RWPE1 (cell line): ENCODE data around the gene FOXM1.

Experiments
- CTCF ChIA-PET: fragments of 350-600 bp; sonication (Branson Sonifier 250); formaldehyde crosslinking; extraction: SDS; loops from one replicate; lab custom pipeline; 2021; lab: Yijun Ruan, JAX
- POLR2A ChIA-PET: fragments of 400-600 bp; formaldehyde crosslinking; extraction: SDS; loops from one replicate; lab custom pipeline; 2020; ENCODE audit warnings: antibody characterized with exemption; ENCODE audit not compliant: low non-redundant PET; lab: Yijun Ruan, JAX
- DNase-seq: peaks from one replicate; pipeline ENCODE4 v3.0.0; 2012; ENCODE audit warnings: low spot score
- H3K27ac ChIP-seq: fragments of 450-650 bp; 2 replicates; pipeline ENCODE4 v1.5.1; 2017
- TF ChIP-seq, protein P1 (sequence below): fragments of 450-650 bp; conservative IDR thresholded peaks from 2 replicates; pipeline ENCODE4 v1.5.1; 2017; ENCODE audit warnings: low read depth, mild to moderate bottlenecking

The FOXM1 gene

DNA sequence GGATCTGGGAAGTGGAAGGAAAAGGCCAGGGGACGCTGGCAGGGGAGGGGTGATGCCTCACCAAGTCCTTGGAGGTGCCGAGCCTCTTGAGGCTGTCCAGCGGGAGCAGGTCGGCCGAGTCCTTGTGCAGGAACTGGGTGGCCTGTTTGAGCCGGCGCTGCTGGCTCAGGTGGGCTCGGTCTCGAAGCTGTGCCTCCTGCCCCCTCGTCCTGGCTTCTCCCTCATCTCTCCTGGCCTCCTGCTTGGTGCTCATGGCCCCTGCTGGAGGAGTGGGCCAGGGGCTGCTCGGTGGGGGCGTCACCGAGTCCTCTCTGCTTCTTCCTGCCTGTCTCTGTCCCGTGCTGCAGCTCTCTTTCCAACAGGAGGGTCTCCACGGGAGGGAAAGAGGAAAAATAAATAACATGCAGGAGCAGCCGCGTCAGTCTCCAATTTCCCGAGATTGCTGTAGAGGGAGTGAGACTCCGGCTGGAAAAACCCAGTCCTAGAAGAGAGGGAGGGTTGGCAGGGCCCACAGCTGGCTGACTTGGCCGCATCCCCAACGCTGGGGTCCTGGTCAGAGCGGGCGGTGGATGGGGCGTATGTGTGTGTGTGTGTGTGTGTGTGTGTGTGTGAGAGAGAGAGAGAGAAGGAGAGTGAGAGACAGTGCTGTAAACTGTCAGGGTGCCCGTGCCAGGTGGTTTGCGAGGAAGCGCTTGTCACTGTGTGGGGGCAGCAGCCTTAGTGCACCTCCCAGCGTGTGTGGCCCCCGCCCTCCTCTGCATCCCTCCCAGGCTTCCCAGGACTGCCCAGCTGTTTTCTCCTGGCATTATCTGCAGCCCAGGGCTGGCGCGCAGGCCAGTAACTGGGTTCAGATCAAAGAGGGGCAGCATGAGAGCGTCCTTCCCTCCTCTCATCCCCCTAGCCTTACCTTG lies 42.1 kb downstream of the FOXM1 start, which contains the start of gene NRIP2:
Gene NRIP2 (minus strand): TSS at position 455 of the 911 bp plus-strand sequence. CDS start 52 bp downstream, at position 403.
- POLR2A ChIA-PET: no interaction called here
- DNase-seq: no peak
- TF ChIP-seq, protein P1, sequence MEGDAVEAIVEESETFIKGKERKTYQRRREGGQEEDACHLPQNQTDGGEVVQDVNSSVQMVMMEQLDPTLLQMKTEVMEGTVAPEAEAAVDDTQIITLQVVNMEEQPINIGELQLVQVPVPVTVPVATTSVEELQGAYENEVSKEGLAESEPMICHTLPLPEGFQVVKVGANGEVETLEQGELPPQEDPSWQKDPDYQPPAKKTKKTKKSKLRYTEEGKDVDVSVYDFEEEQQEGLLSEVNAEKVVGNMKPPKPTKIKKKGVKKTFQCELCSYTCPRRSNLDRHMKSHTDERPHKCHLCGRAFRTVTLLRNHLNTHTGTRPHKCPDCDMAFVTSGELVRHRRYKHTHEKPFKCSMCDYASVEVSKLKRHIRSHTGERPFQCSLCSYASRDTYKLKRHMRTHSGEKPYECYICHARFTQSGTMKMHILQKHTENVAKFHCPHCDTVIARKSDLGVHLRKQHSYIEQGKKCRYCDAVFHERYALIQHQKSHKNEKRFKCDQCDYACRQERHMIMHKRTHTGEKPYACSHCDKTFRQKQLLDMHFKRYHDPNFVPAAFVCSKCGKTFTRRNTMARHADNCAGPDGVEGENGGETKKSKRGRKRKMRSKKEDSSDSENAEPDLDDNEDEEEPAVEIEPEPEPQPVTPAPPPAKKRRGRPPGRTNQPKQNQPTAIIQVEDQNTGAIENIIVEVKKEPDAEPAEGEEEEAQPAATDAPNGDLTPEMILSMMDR: no peak
- CTCF ChIA-PET: no interaction called here
- H3K27ac ChIP-seq: no peak within 1 kb of the TSS

DNA sequence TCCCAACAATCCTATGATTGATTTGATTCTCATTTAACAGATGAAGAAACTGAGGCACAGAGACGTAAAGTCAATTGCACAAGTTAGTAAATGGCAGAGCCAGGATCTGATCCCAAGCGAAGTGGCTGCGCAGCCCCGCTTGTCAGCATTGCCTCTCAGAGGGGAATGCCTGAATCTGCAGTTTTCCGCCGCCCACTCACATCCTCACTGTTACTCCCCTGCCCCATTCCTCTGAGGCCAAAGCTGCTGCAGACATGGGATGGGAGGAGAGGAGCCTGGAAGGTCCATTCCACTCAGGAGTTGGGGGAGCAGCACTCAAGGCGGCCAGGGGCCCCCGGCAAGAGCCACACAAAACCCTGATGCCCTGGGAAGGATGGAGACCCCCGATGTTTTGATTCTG lies 43.2 kb downstream of the FOXM1 start:
- DNase-seq: no peak
- POLR2A ChIA-PET: no interaction called here
- H3K27ac ChIP-seq: no peak overlapping the region
- CTCF ChIA-PET: interaction anchor here (0.6 kb wide), 1 partner anchor 50 kb away, joined by 3 read pairs; no protein-coding TSS in a partner anchor
- TF ChIP-seq, protein P1: no peak

DNA sequence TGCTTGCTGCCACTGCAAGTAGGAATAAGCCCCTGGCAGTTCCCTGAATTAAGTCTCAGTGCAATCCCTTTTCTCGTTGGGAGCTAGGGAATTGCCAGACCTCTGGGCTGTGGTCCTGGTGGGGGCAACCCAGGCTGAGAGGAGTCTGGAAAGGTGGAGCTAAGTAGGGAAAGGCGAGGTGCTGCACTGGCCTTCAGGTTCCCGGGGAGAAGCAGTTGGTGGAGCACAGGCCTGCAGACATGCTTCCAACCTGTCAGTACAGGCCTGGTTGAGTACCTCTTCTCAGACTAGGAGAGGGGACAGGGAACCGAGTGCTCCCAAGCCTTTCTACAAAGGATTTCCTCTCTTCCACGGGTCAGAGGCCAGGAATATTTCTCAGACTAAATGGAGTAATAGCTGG lies 43.6 kb downstream of the FOXM1 start:
- DNase-seq: no peak
- ChIA-PET CTCF (interaction anchor here (0.6 kb wide), 1 partner anchor 49 kb away, joined by 3 read pairs; no protein-coding TSS in a partner anchor), POLR2A (no interaction called here)

DNA sequence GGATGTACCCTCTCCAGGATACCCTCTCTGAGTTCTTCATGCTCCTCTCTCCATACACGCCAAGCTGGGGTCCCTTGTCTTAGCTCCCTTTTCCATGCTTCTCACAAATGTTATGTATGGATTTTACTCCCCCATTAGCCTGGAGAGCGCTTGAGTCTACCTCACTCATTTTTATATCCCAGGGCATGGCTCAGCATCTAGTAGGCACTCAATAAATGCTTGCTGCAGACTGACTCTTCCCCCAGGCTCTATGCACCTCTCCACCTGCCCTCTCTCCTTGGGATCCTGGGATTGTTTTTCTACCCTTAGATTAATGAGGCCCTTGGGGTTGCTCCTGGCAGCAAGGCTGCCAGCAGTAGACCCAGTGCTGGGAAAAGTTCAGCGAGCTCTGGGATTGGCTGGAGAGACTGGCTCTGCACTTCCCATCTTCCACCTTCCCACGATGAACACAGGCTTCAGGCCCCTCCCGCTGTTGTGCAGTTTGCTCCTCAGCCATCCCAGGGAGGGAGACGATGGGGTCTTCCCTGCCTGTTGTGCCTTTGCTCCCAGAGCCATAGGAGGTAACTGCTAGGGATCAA lies 44.3 kb downstream of the FOXM1 start:
- POLR2A ChIA-PET: no interaction called here
- TF ChIP-seq, protein P1: no peak
- no peak overlapping the region for H3K27ac ChIP-seq
- DNase-seq: no peak
- CTCF ChIA-PET: interaction anchor here (0.6 to 0.7 kb wide), 2 partner anchors 127 to 140 kb away, joined by 3 to 4 read pairs; no protein-coding TSS in a partner anchor

More for the DNA sequence above, 43.6 kb downstream of the FOXM1 start:
- H3K27ac ChIP-seq: no peak overlapping the region
- TF ChIP-seq, protein P1: no peak

DNA sequence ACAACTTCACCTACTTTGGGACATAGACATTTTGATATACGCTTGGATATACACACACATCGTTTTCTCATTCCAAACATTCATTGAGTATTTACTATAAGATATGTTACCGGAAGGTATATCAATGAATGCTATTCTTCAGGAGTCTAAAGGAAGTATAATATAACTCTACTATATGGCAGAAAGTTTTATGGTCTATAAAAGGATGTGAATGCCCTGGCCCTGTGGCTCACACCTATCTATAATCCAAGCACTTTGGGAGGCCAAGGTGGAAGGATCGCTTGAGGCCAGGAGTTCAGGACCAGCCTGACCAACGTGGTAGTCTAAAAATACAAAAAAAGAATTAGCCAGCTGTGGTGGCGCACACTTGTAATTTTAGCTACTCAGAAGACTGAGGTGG lies 47.7 kb downstream of the FOXM1 start:
- TF ChIP-seq, protein P1: no peak
- POLR2A ChIA-PET: no interaction called here
- no peak overlapping the region for H3K27ac ChIP-seq
- CTCF ChIA-PET: no interaction called here
- no peak for DNase-seq

DNA sequence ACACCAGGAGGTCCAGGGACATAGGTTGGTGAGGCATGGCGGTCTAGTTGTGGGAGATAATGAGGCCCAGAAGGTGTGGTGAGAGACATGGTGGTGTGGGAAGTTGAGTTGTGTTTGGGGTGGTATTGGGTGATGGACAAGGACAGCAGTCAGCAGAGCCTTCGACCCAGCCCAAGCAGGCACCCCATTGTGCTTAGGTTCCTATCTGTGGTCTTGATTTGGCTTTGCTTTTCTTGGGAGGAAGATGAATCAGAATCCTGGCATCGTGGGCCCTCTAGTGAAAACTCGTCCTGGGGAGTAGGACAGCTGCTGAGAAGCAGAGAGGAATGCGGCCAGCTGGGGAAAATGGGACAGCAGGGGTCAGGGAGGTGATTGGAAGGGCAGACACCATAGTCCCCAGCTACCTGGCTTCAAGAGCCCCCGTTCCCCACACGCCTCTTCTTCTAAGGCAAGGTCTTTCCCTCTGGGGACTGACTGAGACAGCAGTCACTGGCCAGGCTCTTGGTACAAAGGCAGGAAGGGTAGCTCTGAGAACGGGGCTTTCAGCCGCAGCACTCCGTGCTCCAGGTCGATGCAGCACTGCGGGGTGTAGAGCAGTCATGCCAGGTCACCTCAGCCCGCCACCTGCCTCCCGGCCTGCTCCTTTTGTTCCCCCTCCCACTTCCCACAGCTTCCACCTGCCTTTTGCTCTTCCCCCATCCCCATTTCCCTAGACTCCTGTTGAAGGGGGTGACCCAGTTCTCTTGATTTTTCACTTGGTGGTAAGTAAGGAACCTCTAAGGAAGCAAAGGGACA lies 50.1 kb downstream of the FOXM1 start:
- POLR2A ChIA-PET: no interaction called here
- no peak overlapping the region for H3K27ac ChIP-seq
- no peak for DNase-seq
- TF ChIP-seq, protein P1: no peak
- CTCF ChIA-PET: no interaction called here
